HL-60 (cell line): ENCODE data around the gene ELMO1.

Source experiments
- GABPA ChIP-seq: IDR thresholded peaks from 2 replicates; pipeline ENCODE4 v1.6.1; 2012; ENCODE audit warnings: low read depth
- POLR2AphosphoS5 ChIP-seq: IDR thresholded peaks from 2 replicates; pipeline ENCODE4 v1.6.1; 2012; ENCODE audit warnings: low read depth
- SPI1 ChIP-seq: IDR thresholded peaks from 2 replicates; pipeline ENCODE4 v1.6.1; 2012; ENCODE audit warnings: low read depth, mild to moderate bottlenecking, borderline replicate concordance
- TF ChIP-seq, protein P1 (sequence below): IDR thresholded peaks from one replicate; pipeline ENCODE4 v1.5.1; 2011; ENCODE audit warnings: low read length, control low read depth, inconsistent platforms; ENCODE audit not compliant: insufficient read depth
- TF ChIP-seq, protein P2 (sequence below): IDR thresholded peaks from 2 replicates; pipeline ENCODE4 v1.6.1; 2012; ENCODE audit warnings: low read depth; ENCODE audit not compliant: insufficient replicate concordance

DNA sequence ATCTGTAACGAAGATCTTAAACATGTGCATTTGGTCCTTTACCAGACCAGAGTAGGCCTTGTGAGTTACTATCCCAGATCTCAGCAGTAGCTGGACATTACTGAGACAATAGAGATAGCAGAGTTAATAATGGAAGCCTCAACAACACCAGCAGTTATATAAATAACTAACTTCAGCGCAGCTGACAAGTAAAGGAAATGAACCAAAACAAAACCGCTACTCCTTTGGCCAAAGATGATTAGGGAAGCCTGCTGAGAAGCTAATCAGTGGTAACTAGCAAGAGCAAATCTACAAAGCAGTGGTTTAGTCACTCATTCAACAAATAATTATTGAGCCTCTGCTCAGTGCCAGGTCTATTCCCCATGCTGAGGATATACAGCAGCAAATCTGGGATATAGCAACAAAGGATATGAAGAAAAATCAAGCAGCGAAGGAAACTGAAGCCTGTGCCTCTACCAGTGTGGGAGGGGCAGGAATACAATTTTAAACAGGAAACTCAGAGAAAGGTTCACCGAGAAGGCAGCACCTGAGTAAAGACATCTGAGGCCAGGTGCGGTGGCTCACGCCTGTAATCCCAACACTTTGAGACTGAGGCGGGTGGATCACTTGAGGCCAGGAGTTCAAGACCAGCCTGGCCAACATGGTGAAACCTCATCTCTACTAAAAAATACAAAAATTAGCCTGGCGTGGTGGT is 103.6 kb downstream of the ELMO1 start:
- TF ChIP-seq, protein P1, sequence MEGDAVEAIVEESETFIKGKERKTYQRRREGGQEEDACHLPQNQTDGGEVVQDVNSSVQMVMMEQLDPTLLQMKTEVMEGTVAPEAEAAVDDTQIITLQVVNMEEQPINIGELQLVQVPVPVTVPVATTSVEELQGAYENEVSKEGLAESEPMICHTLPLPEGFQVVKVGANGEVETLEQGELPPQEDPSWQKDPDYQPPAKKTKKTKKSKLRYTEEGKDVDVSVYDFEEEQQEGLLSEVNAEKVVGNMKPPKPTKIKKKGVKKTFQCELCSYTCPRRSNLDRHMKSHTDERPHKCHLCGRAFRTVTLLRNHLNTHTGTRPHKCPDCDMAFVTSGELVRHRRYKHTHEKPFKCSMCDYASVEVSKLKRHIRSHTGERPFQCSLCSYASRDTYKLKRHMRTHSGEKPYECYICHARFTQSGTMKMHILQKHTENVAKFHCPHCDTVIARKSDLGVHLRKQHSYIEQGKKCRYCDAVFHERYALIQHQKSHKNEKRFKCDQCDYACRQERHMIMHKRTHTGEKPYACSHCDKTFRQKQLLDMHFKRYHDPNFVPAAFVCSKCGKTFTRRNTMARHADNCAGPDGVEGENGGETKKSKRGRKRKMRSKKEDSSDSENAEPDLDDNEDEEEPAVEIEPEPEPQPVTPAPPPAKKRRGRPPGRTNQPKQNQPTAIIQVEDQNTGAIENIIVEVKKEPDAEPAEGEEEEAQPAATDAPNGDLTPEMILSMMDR, result no peak
- TF ChIP-seq GABPA (no peak), POLR2AphosphoS5 (no peak), SPI1 (no peak)
- TF ChIP-seq, protein P2, sequence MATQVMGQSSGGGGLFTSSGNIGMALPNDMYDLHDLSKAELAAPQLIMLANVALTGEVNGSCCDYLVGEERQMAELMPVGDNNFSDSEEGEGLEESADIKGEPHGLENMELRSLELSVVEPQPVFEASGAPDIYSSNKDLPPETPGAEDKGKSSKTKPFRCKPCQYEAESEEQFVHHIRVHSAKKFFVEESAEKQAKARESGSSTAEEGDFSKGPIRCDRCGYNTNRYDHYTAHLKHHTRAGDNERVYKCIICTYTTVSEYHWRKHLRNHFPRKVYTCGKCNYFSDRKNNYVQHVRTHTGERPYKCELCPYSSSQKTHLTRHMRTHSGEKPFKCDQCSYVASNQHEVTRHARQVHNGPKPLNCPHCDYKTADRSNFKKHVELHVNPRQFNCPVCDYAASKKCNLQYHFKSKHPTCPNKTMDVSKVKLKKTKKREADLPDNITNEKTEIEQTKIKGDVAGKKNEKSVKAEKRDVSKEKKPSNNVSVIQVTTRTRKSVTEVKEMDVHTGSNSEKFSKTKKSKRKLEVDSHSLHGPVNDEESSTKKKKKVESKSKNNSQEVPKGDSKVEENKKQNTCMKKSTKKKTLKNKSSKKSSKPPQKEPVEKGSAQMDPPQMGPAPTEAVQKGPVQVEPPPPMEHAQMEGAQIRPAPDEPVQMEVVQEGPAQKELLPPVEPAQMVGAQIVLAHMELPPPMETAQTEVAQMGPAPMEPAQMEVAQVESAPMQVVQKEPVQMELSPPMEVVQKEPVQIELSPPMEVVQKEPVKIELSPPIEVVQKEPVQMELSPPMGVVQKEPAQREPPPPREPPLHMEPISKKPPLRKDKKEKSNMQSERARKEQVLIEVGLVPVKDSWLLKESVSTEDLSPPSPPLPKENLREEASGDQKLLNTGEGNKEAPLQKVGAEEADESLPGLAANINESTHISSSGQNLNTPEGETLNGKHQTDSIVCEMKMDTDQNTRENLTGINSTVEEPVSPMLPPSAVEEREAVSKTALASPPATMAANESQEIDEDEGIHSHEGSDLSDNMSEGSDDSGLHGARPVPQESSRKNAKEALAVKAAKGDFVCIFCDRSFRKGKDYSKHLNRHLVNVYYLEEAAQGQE, result no peak
